GM23248 (cell line): ENCODE results near the gene ESAM.

ENCODE experiments used
- EZH2 ChIP-seq: fragments of 200-600 bp; sonication (generic); IDR thresholded peaks from 2 replicates; pipeline ENCODE4 v1.6.1; 2018; ENCODE audit warnings: antibody characterized with exemption, mild to moderate bottlenecking; ENCODE audit not compliant: insufficient read depth, poor library complexity, severe bottlenecking
- EZH2phosphoT487 ChIP-seq: fragments of 200-600 bp; sonication (generic); IDR thresholded peaks from 2 replicates; pipeline ENCODE4 v1.6.1; 2018; ENCODE audit warnings: antibody characterized with exemption, moderate library complexity, mild to moderate bottlenecking, low read depth; ENCODE audit not compliant: insufficient read depth

DNA sequence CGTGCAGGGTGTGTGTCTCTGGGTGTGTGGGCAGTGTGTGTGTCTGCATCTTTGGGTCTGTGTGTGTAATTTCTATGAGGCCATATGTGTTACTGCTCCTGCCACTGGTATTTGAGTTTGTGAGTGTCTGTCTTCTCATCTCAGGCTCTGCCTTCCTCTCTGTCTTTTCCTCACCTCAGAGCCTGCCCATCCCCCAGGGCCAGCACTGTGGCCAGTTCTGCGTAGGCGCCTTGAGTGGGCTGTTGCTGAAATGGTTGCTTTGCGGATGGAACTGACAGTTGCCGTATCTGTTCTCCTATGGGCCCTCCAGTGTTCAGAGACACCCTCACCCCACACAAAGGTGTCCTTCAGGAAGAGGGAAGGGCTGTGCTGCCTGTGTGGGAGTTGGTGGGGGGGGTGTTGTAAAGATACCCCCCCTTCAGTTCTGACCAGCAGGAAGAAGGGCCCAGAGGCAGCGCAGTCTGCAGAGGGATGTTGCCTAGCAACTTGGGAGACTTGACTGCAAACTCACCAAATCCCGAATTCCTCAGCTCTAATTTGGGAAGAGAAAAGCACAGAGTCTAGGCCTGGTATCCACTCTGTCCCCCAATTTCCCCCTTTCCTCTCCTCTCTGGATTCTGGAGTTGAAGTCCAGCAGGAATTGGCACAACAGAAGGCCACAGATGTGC is 24.3 kb downstream of the ESAM start:
- no peak for TF ChIP-seq EZH2
- no peak for TF ChIP-seq EZH2phosphoT487
